CD4-positive, alpha-beta T cell (primary cell): ENCODE measurements around the gene ARL6IP1. TPM values are rescaled to one million over a fixed set of nuclear protein-coding genes. Genes with fewer than 3 reads are reported as not detected.

ENCODE experiments used
- ATAC-seq: fragments of 200-7000 bp; cut with Tn5 transposase; one replicate; pipeline ENCODE4 v1.10.0; 2022; ENCODE audit warnings: mild to moderate bottlenecking; ENCODE audit not compliant: poor library complexity
- CTCF ChIA-PET: fragments of 350-600 bp; sonication (Branson Sonifier 250); formaldehyde crosslinking; loops from one replicate; lab custom pipeline; 2021; ENCODE audit warnings: antibody characterized with exemption, inconsistent platforms; lab: Charles Lee
- POLR2A ChIA-PET: fragments of 350-600 bp; sonication (Branson Sonifier 250); formaldehyde crosslinking; loops from one replicate; lab custom pipeline; 2021; ENCODE audit warnings: antibody characterized with exemption, inconsistent platforms; lab: Charles Lee
- DNase-seq, 14 experiments: peaks; one replicate each; pipeline ENCODE4 v3.0.0-alpha.2; 2013 to 2020; ENCODE audit warnings: mixed read lengths in 2 of 14
- H3K27ac ChIP-seq, 2 donors: one replicate each; pipeline versions ENCODE4 v1.5.1 to v1.7.0; 2013; ENCODE audit warnings: low read length in 2 of 2, low read depth in 1 of 2, mild to moderate bottlenecking in 1 of 2
- H3K27me3 ChIP-seq, 2 experiments: 1 replicate in 1 of 2; 2 replicates in 1 of 2; pipeline versions ENCODE4 v1.6.1 to v1.7.0; 2013; ENCODE audit warnings: low read length in 2 of 2, control low read depth in 1 of 2, mild to moderate bottlenecking in 1 of 2, moderate library complexity in 1 of 2; ENCODE audit not compliant: insufficient read depth in 2 of 2, control insufficient read depth in 1 of 2
- H3K36me3 ChIP-seq: one replicate; pipeline ENCODE4 v1.6.1; 2013; ENCODE audit warnings: low read length, control low read depth; ENCODE audit not compliant: insufficient read depth
- H3K4me1 ChIP-seq: one replicate; pipeline ENCODE4 v1.6.1; 2013; ENCODE audit warnings: low read length, control low read depth; ENCODE audit not compliant: insufficient read depth
- H3K4me3 ChIP-seq: one replicate; pipeline ENCODE4 v1.5.1; 2013; ENCODE audit warnings: mild to moderate bottlenecking, low read length, moderate library complexity
- H3K9me3 ChIP-seq, 2 experiments: 1 replicate in 1 of 2; 2 replicates in 1 of 2; pipeline versions ENCODE4 v1.6.1 to v1.7.0; 2013; ENCODE audit warnings: low read length in 2 of 2, mild to moderate bottlenecking in 2 of 2, control low read depth in 1 of 2, moderate library complexity in 1 of 2; ENCODE audit not compliant: control insufficient read depth in 1 of 2, insufficient read depth in 1 of 2
- H3K27ac Mint-ChIP-seq: one replicate; pipeline ENCODE4 v1.8.0; 2020; ENCODE audit warnings: mixed read lengths
- H3K27me3 Mint-ChIP-seq: one replicate; pipeline ENCODE4 v1.8.0; 2021; ENCODE audit warnings: mixed read lengths
- H3K36me3 Mint-ChIP-seq: one replicate; pipeline ENCODE4 v1.8.0; 2021; ENCODE audit warnings: low read depth, mixed read lengths
- H3K4me1 Mint-ChIP-seq: one replicate; pipeline ENCODE4 v1.8.0; 2021; ENCODE audit warnings: low read depth, mixed read lengths
- H3K4me3 Mint-ChIP-seq: one replicate; pipeline ENCODE4 v1.8.0; 2020; ENCODE audit warnings: mild to moderate bottlenecking, mixed read lengths
- H3K9me3 Mint-ChIP-seq: one replicate; pipeline ENCODE4 v1.8.0; 2020; ENCODE audit warnings: mixed read lengths
- CTCF ChIP-seq: fragments of 200-600 bp; IDR thresholded peaks from one replicate; pipeline ENCODE4 v1.8.0; 2022; ENCODE audit warnings: antibody characterized with exemption, mild to moderate bottlenecking
- intact Hi-C, 2 experiments: fragments of 100-400 bp; cut with DNase I in 1 of 2; cut with micrococcal nuclease in 1 of 2; formaldehyde crosslinking; loops; one replicate each; pipeline versions ENCODE4 v1.15.1 to v1.9.0; 2023 to 2025; cut with DNase I, micrococcal nuclease
- total RNA-seq, 174 experiments: library from RNA in 2 of 174; stranded (reverse) in 2 of 174; gene quantifications; one replicate each; pipeline ENCODE4 v1.2.3 and lab custom pipeline; 2021 to 2026

ARL6IP1 gene
- total RNA-seq, 2 experiments from 2014 or later = 109 to 111 TPM

GRCh38 chr16:18799500-18799899 is 1.8 kb downstream of the ARL6IP1 start:
- H3K4me1 Mint-ChIP-seq = peaks cover 48% of the 10 kb centered on the region
- intact Hi-C loops = loop anchor here in 1 of 2 experiments (10.0 kb wide), 1 partner anchor 755 kb away; the partner anchor contains the start of gene VPS35L
- H3K27me3 ChIP-seq = no peaks in the 10 kb centered on the region
- H3K36me3 ChIP-seq = peaks cover 29% of the 10 kb centered on the region
- ATAC-seq = no peak
- no peaks in the 10 kb centered on the region for H3K27me3 Mint-ChIP-seq
- H3K4me3 ChIP-seq = peak overlapping the region; percentile 98
- H3K27ac Mint-ChIP-seq = peak overlapping the region; percentile 88
- H3K4me1 ChIP-seq = peaks cover 42% of the 10 kb centered on the region
- H3K27ac ChIP-seq = peak overlapping the region in 1 of 2 donors; percentile 15
- ChIA-PET POLR2A (interaction anchor here (0.9 to 10.2 kb wide), 3 partner anchors 11 to 268 kb away, joined by 3 to 232 read pairs (median 4); partner anchors contain the start of genes COQ7, RPS15A and SMG1), CTCF (interaction anchor here (5.3 kb wide), 1 partner anchor 11 kb away, joined by 95 read pairs; the partner anchor contains the start of gene RPS15A)
- no peaks in the 10 kb centered on the region for H3K9me3 Mint-ChIP-seq
- peak overlapping the region; percentile 96 for H3K4me3 Mint-ChIP-seq
- H3K36me3 Mint-ChIP-seq = peaks cover 45% of the 10 kb centered on the region
- DNase-seq = no peak
- no peaks in the 10 kb centered on the region for H3K9me3 ChIP-seq
- no peak for TF ChIP-seq CTCF

GRCh38 chr16:18797746-18798145 is 3.6 kb downstream of the ARL6IP1 start:
- Mint-ChIP-seq H3K4me1 (peaks cover 41% of the 10 kb centered on the region), H3K27me3 (no peaks in the 10 kb centered on the region), H3K27ac (no peak overlapping the region), H3K36me3 (peaks cover 62% of the 10 kb centered on the region), H3K4me3 (peak overlapping the region; percentile 44), H3K9me3 (no peaks in the 10 kb centered on the region)
- Histone ChIP-seq H3K4me3 (no peak overlapping the region), H3K9me3 (no peaks in the 10 kb centered on the region), H3K4me1 (peaks cover 36% of the 10 kb centered on the region), H3K36me3 (peaks cover 41% of the 10 kb centered on the region), H3K27ac (no peak overlapping the region), H3K27me3 (no peaks in the 10 kb centered on the region)
- DNase-seq (no peak), ATAC-seq (no peak)
- TF ChIP-seq CTCF = no peak
- ChIA-PET POLR2A (interaction anchor here (10.2 kb wide), 1 partner anchor 9 kb away, joined by 232 read pairs; the partner anchor contains the start of gene RPS15A), CTCF (no interaction called here)
- intact Hi-C loops = loop anchor here in 1 of 2 experiments (10.0 kb wide), 1 partner anchor 757 kb away; the partner anchor contains the start of gene VPS35L

- Mint-ChIP-seq H3K27me3 (no peaks in the 10 kb centered on the region), H3K4me1 (peaks cover 35% of the 10 kb centered on the region), H3K4me3 (no peak overlapping the region), H3K9me3 (no peaks in the 10 kb centered on the region), H3K27ac (peak overlapping the region; percentile 36), H3K36me3 (peaks cover 63% of the 10 kb centered on the region)
- no peak for TF ChIP-seq CTCF
- Histone ChIP-seq H3K9me3 (no peaks in the 10 kb centered on the region), H3K27me3 (no peaks in the 10 kb centered on the region), H3K4me3 (no peak overlapping the region), H3K4me1 (peaks cover 24% of the 10 kb centered on the region), H3K27ac (no peak overlapping the region), H3K36me3 (peaks cover 51% of the 10 kb centered on the region)
- intact Hi-C loops = loop anchor here in 1 of 2 experiments (10.0 kb wide), 1 partner anchor 758 kb away; the partner anchor contains the start of gene VPS35L
- DNase-seq (no peak), ATAC-seq (no peak)
- ChIA-PET CTCF (no interaction called here), POLR2A (no interaction called here)
Observed at GRCh38 chr16:18796377-18796776, 5.0 kb downstream of the ARL6IP1 start.
